GM23338 (cell line): Measurements from ENCODE around the gene TRIM39.

Experiments used
- CREB1 ChIP-seq: fragments of 250-450 bp; sonication (Bioruptor Pico); IDR thresholded peaks from 2 replicates; pipeline ENCODE4 v1.5.0; 2020; ENCODE audit warnings: low read depth, mild to moderate bottlenecking, moderate library complexity
- EZH2 ChIP-seq: fragments of 200-600 bp; sonication (generic); IDR thresholded peaks from one replicate; pipeline ENCODE4 v1.8.0; 2017; ENCODE audit warnings: antibody characterized with exemption, mild to moderate bottlenecking, low read depth; ENCODE audit not compliant: unreplicated experiment
- EZH2phosphoT487 ChIP-seq: fragments of 200-600 bp; sonication (generic); IDR thresholded peaks from one replicate; pipeline ENCODE4 v1.8.1; 2018; ENCODE audit warnings: antibody characterized with exemption; ENCODE audit not compliant: unreplicated experiment
- JUNB ChIP-seq: IDR thresholded peaks from one replicate; pipeline ENCODE4 v1.6.1; 2016; ENCODE audit warnings: antibody characterized with exemption; ENCODE audit not compliant: unreplicated experiment
- NANOG ChIP-seq: IDR thresholded peaks from 2 replicates; pipeline ENCODE4 v1.6.1; 2016; ENCODE audit warnings: antibody characterized with exemption, borderline replicate concordance
- POLR2AphosphoS5 ChIP-seq: IDR thresholded peaks from 2 replicates; pipeline ENCODE4 v1.6.1; 2016; ENCODE audit warnings: antibody characterized with exemption, low read depth
- STAT1 ChIP-seq: IDR thresholded peaks from one replicate; pipeline ENCODE4 v1.6.1; 2016; ENCODE audit warnings: antibody characterized with exemption; ENCODE audit not compliant: unreplicated experiment
- ZNF114 ChIP-seq: fragments of 250-450 bp; sonication (Bioruptor Pico); IDR thresholded peaks from 2 replicates; pipeline ENCODE4 v1.5.0; 2020; ENCODE audit warnings: mild to moderate bottlenecking, moderate library complexity
- ZNF331 ChIP-seq: fragments of 250-450 bp; sonication (Bioruptor Pico); IDR thresholded peaks from 2 replicates; pipeline ENCODE4 v1.5.0; 2020; ENCODE audit warnings: low read depth, mild to moderate bottlenecking, moderate library complexity
- TF ChIP-seq, protein P1 (sequence below), 2 experiments: fragments of 200-600 bp in 1 of 2; sonication (generic) in 1 of 2; conservative IDR thresholded peaks; 2 replicates each; pipeline versions ENCODE4 v1.5.1 to v1.6.1; 2016 to 2017; ENCODE audit warnings: antibody characterized with exemption in 2 of 2, low read depth in 2 of 2, mild to moderate bottlenecking in 2 of 2, moderate library complexity in 1 of 2
- TF ChIP-seq, protein P2 (sequence below): IDR thresholded peaks from one replicate; pipeline ENCODE4 v1.6.1; 2018; ENCODE audit warnings: antibody characterized with exemption; ENCODE audit not compliant: unreplicated experiment
- TF ChIP-seq, protein P3 (sequence below): IDR thresholded peaks from 2 replicates; pipeline ENCODE4 v1.6.1; 2016; ENCODE audit warnings: antibody characterized with exemption

DNA sequence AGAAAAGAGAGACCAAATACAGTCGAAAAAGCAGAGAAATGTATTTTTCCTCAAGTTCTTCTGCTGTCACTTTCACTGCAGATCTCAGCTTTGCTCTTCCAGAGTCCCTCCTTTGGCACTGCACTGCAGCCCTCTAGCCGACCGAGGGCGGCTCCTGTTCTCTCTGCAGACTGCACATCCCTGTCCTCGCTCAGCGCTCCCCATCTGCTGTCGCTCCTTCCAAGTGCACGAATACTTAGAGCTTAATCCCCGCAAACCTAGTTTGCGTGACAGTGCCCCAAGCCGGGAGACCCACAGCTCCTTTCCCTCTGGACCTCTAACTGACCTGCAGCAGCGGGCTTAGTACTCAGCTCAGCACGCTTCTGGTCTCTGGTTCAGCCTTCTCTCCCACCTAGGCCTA, 33.4 kb downstream of the TRIM39 start:
- TF ChIP-seq, protein P1, sequence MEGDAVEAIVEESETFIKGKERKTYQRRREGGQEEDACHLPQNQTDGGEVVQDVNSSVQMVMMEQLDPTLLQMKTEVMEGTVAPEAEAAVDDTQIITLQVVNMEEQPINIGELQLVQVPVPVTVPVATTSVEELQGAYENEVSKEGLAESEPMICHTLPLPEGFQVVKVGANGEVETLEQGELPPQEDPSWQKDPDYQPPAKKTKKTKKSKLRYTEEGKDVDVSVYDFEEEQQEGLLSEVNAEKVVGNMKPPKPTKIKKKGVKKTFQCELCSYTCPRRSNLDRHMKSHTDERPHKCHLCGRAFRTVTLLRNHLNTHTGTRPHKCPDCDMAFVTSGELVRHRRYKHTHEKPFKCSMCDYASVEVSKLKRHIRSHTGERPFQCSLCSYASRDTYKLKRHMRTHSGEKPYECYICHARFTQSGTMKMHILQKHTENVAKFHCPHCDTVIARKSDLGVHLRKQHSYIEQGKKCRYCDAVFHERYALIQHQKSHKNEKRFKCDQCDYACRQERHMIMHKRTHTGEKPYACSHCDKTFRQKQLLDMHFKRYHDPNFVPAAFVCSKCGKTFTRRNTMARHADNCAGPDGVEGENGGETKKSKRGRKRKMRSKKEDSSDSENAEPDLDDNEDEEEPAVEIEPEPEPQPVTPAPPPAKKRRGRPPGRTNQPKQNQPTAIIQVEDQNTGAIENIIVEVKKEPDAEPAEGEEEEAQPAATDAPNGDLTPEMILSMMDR (conservative IDR thresholded peaks at IDR 0.05; ENCODE audit: low read depth in 2 of 2) = no peak
- TF ChIP-seq EZH2 (no peak), STAT1 (no peak), POLR2AphosphoS5 (no peak), CREB1 (CRISPR knock-in tag) (no peak), EZH2phosphoT487 (no peak), ZNF331 (CRISPR knock-in tag) (no peak), NANOG (no peak), JUNB (no peak), ZNF114 (no peak)
- TF ChIP-seq, protein P2, sequence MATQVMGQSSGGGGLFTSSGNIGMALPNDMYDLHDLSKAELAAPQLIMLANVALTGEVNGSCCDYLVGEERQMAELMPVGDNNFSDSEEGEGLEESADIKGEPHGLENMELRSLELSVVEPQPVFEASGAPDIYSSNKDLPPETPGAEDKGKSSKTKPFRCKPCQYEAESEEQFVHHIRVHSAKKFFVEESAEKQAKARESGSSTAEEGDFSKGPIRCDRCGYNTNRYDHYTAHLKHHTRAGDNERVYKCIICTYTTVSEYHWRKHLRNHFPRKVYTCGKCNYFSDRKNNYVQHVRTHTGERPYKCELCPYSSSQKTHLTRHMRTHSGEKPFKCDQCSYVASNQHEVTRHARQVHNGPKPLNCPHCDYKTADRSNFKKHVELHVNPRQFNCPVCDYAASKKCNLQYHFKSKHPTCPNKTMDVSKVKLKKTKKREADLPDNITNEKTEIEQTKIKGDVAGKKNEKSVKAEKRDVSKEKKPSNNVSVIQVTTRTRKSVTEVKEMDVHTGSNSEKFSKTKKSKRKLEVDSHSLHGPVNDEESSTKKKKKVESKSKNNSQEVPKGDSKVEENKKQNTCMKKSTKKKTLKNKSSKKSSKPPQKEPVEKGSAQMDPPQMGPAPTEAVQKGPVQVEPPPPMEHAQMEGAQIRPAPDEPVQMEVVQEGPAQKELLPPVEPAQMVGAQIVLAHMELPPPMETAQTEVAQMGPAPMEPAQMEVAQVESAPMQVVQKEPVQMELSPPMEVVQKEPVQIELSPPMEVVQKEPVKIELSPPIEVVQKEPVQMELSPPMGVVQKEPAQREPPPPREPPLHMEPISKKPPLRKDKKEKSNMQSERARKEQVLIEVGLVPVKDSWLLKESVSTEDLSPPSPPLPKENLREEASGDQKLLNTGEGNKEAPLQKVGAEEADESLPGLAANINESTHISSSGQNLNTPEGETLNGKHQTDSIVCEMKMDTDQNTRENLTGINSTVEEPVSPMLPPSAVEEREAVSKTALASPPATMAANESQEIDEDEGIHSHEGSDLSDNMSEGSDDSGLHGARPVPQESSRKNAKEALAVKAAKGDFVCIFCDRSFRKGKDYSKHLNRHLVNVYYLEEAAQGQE = no peak
- TF ChIP-seq, protein P3, sequence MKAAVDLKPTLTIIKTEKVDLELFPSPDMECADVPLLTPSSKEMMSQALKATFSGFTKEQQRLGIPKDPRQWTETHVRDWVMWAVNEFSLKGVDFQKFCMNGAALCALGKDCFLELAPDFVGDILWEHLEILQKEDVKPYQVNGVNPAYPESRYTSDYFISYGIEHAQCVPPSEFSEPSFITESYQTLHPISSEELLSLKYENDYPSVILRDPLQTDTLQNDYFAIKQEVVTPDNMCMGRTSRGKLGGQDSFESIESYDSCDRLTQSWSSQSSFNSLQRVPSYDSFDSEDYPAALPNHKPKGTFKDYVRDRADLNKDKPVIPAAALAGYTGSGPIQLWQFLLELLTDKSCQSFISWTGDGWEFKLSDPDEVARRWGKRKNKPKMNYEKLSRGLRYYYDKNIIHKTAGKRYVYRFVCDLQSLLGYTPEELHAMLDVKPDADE = no peak
